A673 (cell line): ENCODE data around the gene TBC1D32.

Experiments used
- EZH2 ChIP-seq: fragments of 200-600 bp; sonication (generic); IDR thresholded peaks from 2 replicates; pipeline ENCODE4 v1.6.1; 2017; ENCODE audit warnings: borderline replicate concordance, low read depth, mild to moderate bottlenecking, mixed read lengths, antibody characterized with exemption, low read length; ENCODE audit not compliant: poor library complexity, severe bottlenecking
- TF ChIP-seq, protein P1 (sequence below): fragments of 300-800, 200-600 bp; sonication (generic); conservative IDR thresholded peaks from 2 replicates; pipeline ENCODE4 v1.5.1; 2017; ENCODE audit warnings: low read depth, mild to moderate bottlenecking, antibody characterized with exemption, low read length, moderate library complexity, mixed read lengths

DNA sequence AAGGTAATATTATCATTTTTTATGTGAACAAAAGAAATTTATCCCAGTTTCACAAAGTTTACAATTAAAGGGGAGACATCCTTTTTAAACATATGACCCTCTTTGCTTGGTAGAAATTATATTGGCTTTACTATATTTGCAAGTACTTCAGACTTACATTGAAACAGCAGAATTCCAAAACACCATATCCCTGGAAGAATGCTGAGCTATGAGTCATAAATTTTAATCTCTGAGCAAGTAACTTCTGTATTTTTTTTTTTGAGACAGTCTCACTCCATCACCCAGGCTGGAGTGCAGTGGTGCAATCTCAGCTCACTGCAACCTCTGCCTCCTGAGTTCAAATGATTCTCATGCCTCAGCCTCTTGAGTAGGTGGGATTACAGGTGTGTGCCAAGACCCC lies 240.4 kb downstream of the TBC1D32 start:
- TF ChIP-seq, protein P1, sequence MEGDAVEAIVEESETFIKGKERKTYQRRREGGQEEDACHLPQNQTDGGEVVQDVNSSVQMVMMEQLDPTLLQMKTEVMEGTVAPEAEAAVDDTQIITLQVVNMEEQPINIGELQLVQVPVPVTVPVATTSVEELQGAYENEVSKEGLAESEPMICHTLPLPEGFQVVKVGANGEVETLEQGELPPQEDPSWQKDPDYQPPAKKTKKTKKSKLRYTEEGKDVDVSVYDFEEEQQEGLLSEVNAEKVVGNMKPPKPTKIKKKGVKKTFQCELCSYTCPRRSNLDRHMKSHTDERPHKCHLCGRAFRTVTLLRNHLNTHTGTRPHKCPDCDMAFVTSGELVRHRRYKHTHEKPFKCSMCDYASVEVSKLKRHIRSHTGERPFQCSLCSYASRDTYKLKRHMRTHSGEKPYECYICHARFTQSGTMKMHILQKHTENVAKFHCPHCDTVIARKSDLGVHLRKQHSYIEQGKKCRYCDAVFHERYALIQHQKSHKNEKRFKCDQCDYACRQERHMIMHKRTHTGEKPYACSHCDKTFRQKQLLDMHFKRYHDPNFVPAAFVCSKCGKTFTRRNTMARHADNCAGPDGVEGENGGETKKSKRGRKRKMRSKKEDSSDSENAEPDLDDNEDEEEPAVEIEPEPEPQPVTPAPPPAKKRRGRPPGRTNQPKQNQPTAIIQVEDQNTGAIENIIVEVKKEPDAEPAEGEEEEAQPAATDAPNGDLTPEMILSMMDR, result no peak
- no peak for TF ChIP-seq EZH2
